ENCODE measurements around the gene HIVEP3. TPM values are rescaled to one million over a fixed set of nuclear protein-coding genes. Genes with fewer than 3 reads are reported as not detected.

HIVEP3 gene
- total RNA-seq, 8 experiments from 2014 or later = 3.1 to 8.0 (median 4.6) TPM

DNA sequence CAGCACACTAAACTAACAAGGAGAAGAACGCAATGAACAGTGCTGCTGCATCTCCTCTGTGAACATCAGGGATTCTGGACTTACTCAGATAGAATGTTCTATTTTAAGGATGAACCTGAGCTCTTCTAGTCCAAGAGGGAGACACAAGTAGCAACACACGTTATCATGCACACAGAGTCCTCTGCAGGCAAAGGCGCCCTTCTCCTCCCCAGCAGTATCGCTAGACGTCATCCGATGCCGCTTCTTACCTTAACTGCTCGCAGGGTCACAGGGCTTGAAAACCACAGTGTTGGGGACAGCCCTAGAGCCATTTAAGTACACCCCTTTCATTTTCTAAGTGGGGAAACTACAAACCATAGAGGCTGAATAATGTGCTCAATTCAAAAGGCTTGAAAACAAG lies 74.5 kb downstream of the HIVEP3 start:
- no peak overlapping the region for H3K4me3 ChIP-seq
- 76 to 100% (median 83%) methylated on average over 1 to 8 of the region's 8 CpGs; no CpG with 5 or more reads in 3 of the 10 experiments for WGBS, 10 experiments
- H3K27ac ChIP-seq = no peak overlapping the region
- no peak for ATAC-seq (replicated peaks in 6 of 8)
- H3K4me1 ChIP-seq (replicated peaks in 1 of 2) = peaks cover 13 to 15% of the 10 kb centered on the region in 2 donors
- in situ Hi-C loops (cut with MboI; ENCODE audit: low pct_unique_long_range_greater_than_20kb in 2 of 9, low sequenced_read_pairs in 9 of 9, unreplicated experiment in 9 of 9) = no loop called here

DNA sequence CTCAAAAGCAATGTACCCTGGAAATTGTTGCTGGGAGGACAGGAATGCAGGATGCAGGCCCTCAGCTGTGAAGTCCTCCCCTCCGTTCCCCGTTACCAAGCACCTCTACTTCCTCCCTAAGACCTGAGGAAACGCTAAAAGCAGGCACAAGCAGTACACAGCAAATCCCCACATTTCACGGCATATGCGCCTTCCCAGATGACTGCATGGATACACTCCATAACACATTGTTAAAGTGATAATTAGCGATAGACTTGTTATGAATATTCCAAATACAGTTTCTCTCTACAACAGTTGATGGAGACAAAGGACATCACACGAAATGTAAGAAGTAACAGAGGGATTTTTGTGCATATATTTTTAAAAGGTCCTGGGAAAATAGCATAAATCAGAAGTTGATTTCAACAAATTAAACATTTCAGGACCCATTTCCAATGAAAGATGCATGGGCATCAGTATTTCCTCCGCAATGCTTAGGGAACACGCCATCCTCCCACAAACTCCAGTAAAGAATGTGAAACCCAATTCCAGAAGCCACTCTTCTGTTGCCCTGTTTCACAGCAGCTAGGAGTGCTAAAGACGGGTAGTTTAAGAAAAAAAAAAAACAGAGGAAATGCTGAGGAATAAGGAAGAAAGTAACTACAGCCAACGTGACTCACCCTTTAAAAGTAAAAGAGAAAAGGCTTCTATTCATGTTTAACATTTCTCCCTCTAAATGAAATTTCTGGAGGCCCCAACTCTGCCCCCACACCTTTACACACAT lies 75.5 kb downstream of the HIVEP3 start:
- peak in 5 of 8 experiments; percentile 22 to 65 (median 33) for ATAC-seq (replicated peaks in 6 of 8)
- Histone ChIP-seq H3K4me3 (no peak overlapping the region), H3K27ac (no peak overlapping the region), H3K4me1 (replicated peaks in 1 of 2) (peaks cover 13 to 15% of the 10 kb centered on the region in 2 donors)
- 18 to 91% (median 71%) methylated on average over 4 to 11 of the region's 11 CpGs for WGBS, 10 experiments
- in situ Hi-C loops (cut with MboI; ENCODE audit: low pct_unique_long_range_greater_than_20kb in 2 of 9, low sequenced_read_pairs in 9 of 9, unreplicated experiment in 9 of 9) = no loop called here

DNA sequence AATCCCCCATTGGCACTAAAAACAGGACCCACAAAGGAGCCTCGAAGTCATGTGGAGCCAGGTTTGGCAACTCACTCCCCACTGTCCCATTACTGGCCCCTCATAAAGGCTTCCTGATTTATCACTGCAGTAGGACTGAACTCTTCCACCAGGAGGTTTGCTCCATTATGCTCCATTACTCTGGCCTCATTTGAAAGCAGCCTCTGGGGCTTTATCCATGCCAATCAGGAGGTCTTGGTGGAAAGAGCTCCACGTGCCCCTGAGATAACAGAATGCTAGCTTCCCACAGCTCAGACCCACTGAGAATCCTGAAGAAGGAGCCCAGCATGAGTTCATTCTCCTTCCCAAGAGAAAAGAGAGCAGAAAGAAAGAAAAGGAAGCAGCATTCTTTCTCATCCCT lies 76.4 kb downstream of the HIVEP3 start:
- Histone ChIP-seq H3K27ac (no peak overlapping the region), H3K4me3 (no peak overlapping the region), H3K4me1 (replicated peaks in 1 of 2) (peaks cover 13 to 15% of the 10 kb centered on the region in 2 donors)
- in situ Hi-C loops (cut with MboI; ENCODE audit: low pct_unique_long_range_greater_than_20kb in 2 of 9, low sequenced_read_pairs in 9 of 9, unreplicated experiment in 9 of 9) = no loop called here
- WGBS, 10 experiments = 48 to 100% (median 59%) methylated on average over 1 to 2 of the region's 2 CpGs; no CpG with 5 or more reads in 4 of the 10 experiments
- no peak for ATAC-seq (replicated peaks in 6 of 8)

DNA sequence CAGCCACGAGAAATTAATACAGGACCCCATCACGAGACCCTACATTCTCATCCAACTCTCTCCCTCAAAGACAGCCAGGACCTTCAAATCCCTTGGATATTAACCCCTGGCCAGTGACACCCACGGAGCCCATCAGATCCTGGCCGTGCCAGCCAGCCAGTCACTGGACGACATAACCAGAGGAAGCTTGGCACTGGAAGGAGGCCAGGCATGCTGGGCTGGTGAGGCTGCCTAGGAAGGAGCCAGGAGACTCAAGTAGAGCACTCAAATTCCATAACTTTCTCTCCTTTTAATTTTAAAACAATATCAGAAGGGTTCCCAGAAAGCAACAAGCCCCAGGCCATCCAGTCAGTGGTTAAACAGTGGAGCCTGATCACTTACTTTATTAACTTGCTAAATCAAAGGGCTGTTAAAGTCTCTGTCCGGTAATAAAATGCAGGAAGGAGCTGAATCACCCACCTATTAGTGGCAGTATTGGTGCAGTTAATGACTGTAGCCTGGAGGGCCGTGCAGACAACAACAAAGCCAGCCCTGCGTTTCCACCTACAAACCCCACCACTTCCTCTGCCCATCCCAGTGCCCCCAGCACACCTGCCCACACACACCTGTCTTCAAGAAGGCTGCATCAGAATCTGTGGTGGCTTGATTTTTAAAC lies 78.0 kb downstream of the HIVEP3 start:
- Histone ChIP-seq H3K4me3 (no peak overlapping the region), H3K27ac (no peak overlapping the region), H3K4me1 (replicated peaks in 1 of 2) (peaks cover 13 to 15% of the 10 kb centered on the region in 2 donors)
- WGBS, 10 experiments = 57 to 100% (median 84%) methylated on average over 1 to 8 of the region's 8 CpGs; no CpG with 5 or more reads in 2 of the 10 experiments
- in situ Hi-C loops (cut with MboI; ENCODE audit: low pct_unique_long_range_greater_than_20kb in 2 of 9, low sequenced_read_pairs in 9 of 9, unreplicated experiment in 9 of 9) = no loop called here
- ATAC-seq (replicated peaks in 6 of 8) = peak in 3 of 8 experiments; percentile 38 to 82 (median 63)

DNA sequence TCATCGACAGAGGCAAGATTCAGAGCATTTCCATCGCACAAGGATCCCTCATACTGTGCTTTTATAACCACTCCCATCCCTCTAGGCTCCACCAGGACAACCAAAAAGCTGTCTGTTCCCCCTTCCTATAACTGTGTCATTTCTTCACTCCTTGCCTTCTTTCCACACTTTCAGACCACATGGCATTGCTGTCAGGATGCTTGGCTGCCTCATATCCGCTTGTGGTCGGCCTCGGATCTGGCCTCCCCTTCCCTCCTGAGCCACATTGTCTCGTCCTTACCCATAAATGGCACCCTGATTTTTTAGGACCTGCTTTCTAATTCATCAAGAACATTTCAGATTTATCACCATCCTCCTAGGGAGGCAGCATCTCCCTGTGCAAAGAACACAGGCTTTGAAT lies 80.5 kb downstream of the HIVEP3 start:
- Histone ChIP-seq H3K27ac (no peak overlapping the region), H3K4me1 (replicated peaks in 1 of 2) (peaks cover 12 to 15% of the 10 kb centered on the region in 2 donors), H3K4me3 (no peak overlapping the region)
- in situ Hi-C loops (cut with MboI; ENCODE audit: low pct_unique_long_range_greater_than_20kb in 2 of 9, low sequenced_read_pairs in 9 of 9, unreplicated experiment in 9 of 9) = no loop called here
- WGBS, 10 experiments = 70 to 100% (median 88%) methylated on average over 1 to 6 of the region's 6 CpGs
- ATAC-seq (replicated peaks in 6 of 8) = no peak

DNA sequence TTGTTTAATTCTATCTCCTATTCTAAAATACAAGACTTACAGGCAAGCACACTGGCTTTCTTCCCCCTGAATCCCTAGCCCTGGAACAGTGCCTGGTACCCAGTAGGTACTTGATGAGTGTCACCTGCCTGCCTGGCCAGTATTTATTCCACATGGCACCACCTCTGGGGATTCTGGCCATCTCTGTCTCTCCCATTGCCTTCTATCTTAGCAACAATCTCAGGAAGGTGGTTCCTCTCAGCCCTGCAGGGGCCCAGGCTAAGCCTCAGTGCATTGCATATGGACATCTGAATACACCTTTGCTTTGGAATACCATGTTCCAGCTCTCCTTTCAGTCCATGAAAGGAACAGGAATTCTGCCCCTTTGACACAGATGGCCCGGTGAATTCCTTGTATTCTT lies 81.0 kb downstream of the HIVEP3 start:
- H3K27ac ChIP-seq = no peak overlapping the region
- peaks cover 6 to 15% of the 10 kb centered on the region in 2 donors for H3K4me1 ChIP-seq (replicated peaks in 1 of 2)
- H3K4me3 ChIP-seq = no peak overlapping the region
- in situ Hi-C loops (cut with MboI; ENCODE audit: low pct_unique_long_range_greater_than_20kb in 2 of 9, low sequenced_read_pairs in 9 of 9, unreplicated experiment in 9 of 9) = no loop called here
- ATAC-seq (replicated peaks in 6 of 8) = no peak
- 0 to 100% (median 86%) methylated on average over 1 of the region's 1 CpG; no CpG with 5 or more reads in 3 of the 10 experiments for WGBS, 10 experiments

- 26 to 100% (median 94%) methylated on average over 2 to 5 of the region's 5 CpGs; no CpG with 5 or more reads in 4 of the 10 experiments for WGBS, 10 experiments
- ATAC-seq (replicated peaks in 6 of 8) = peak in 2 of 8 experiments; percentile 65 to 83
- Histone ChIP-seq H3K27ac (no peak overlapping the region), H3K4me3 (no peak overlapping the region), H3K4me1 (replicated peaks in 1 of 2) (peaks cover 0 to 4% of the 10 kb centered on the region in 2 donors)
- in situ Hi-C loops (cut with MboI; ENCODE audit: low pct_unique_long_range_greater_than_20kb in 2 of 9, low sequenced_read_pairs in 9 of 9, unreplicated experiment in 9 of 9) = no loop called here
Observed at GRCh38 chr1:41835485-41835884, 83.2 kb downstream of the HIVEP3 start.

- no peak overlapping the region for H3K27ac ChIP-seq
- 85 to 100% (median 96%) methylated on average over 1 to 5 of the region's 5 CpGs; no CpG with 5 or more reads in 4 of the 10 experiments for WGBS, 10 experiments
- in situ Hi-C loops (cut with MboI; ENCODE audit: low pct_unique_long_range_greater_than_20kb in 2 of 9, low sequenced_read_pairs in 9 of 9, unreplicated experiment in 9 of 9) = no loop called here
- ATAC-seq (replicated peaks in 6 of 8) = no peak
- H3K4me3 ChIP-seq = no peak overlapping the region
- no peaks in the 10 kb centered on the region for H3K4me1 ChIP-seq (replicated peaks in 1 of 2)
Observed at GRCh38 chr1:41833519-41834000, 85.2 kb downstream of the HIVEP3 start.

DNA sequence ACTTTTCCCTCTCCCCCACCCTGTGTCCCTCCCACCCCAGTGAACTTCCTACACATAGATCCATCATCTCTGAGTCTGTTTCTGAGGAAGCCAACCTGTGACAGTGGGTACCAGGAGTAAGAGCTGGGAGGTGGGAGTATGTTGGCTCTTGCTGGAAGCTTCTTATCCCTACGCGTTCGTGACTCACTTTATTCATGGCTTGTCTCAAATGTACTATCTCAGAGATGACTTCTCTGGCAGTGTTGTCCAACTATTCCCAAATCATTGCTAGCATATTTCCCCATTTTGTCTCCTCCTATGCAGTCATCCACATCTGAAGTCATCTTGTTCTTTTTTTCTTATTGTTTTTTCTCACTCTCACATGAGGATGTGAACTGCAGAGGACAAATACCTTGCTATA lies 88.0 kb downstream of the HIVEP3 start:
- no peak overlapping the region for H3K4me3 ChIP-seq
- H3K4me1 ChIP-seq (replicated peaks in 1 of 2) = no peaks in the 10 kb centered on the region
- H3K27ac ChIP-seq = no peak overlapping the region
- in situ Hi-C loops (cut with MboI; ENCODE audit: low pct_unique_long_range_greater_than_20kb in 2 of 9, low sequenced_read_pairs in 9 of 9, unreplicated experiment in 9 of 9) = no loop called here
- WGBS, 10 experiments = 50 to 100% (median 100%) methylated on average over 1 to 3 of the region's 3 CpGs; no CpG with 5 or more reads in 2 of the 10 experiments
- peak in 3 of 8 experiments; percentile 34 to 84 (median 52) for ATAC-seq (replicated peaks in 6 of 8)

DNA sequence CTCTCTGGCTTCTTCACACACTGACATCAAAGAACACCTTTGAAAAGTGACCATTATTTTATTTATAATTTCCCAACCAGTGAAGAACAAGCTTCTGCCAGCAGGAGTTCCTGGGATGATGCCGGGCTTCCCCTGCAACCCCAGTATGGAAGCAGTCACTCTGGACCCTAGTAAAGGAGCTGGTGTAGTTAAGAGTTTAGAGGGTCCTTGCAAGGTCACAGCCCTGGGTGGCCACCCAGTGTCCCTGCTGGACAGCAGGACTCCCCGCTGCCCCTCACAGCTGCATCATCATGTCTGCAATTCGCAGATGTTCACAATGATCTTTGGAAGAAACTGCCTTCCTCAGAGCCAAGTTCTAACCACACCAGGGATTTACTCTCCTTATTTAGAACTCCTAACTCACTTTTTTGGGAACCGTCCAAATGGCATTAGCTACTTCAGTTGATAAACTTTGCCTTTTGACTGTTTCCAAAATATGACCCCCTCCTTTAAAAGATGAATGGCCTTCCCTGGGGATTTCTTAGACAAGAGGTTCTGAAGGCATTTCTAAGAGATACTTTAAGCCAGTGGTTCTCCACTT lies 90.6 kb downstream of the HIVEP3 start:
- WGBS, 10 experiments = 33 to 89% (median 77%) methylated on average over 1 to 4 of the region's 4 CpGs; no CpG with 5 or more reads in 4 of the 10 experiments
- H3K27ac ChIP-seq = no peak overlapping the region
- in situ Hi-C loops (cut with MboI; ENCODE audit: low pct_unique_long_range_greater_than_20kb in 2 of 9, low sequenced_read_pairs in 9 of 9, unreplicated experiment in 9 of 9) = no loop called here
- ATAC-seq (replicated peaks in 6 of 8) = no peak
- peaks cover 10 to 14% of the 10 kb centered on the region in 2 donors for H3K4me1 ChIP-seq (replicated peaks in 1 of 2)
- no peak overlapping the region for H3K4me3 ChIP-seq

DNA sequence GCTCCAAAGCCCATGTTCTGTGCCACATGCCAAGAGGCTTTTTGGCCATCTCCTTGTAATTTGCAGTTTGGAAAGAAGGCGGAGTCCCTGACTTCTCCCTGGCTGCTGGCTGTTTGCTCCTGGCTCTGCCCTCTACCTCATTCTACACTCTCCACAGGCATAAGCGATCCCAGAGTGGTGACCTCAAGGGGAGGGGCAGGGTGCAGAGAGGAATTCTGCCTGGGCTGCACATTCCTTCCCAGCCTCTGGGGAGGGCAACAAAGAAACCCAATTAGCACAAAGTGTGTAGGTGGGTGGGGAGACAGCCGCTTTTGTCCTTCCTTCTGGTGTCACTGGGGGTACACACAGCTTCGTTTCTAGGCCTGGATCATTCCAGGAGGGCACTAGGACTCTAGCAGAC lies 95.3 kb downstream of the HIVEP3 start:
- H3K4me1 ChIP-seq (replicated peaks in 1 of 2) = peaks cover 11 to 19% of the 10 kb centered on the region in 2 donors
- WGBS, 10 experiments = 0 to 36% (median 20%) methylated on average over 1 to 4 of the region's 4 CpGs; no CpG with 5 or more reads in 3 of the 10 experiments
- H3K27ac ChIP-seq = no peak overlapping the region
- in situ Hi-C loops (cut with MboI; ENCODE audit: low pct_unique_long_range_greater_than_20kb in 2 of 9, low sequenced_read_pairs in 9 of 9, unreplicated experiment in 9 of 9) = no loop called here
- no peak overlapping the region for H3K4me3 ChIP-seq
- peak; percentile 93 to 98 (median 98) for ATAC-seq (replicated peaks in 6 of 8)

GRCh38 chr1:41822866-41823265 lies 95.9 kb downstream of the HIVEP3 start:
- H3K27ac ChIP-seq = no peak overlapping the region
- peak in 2 of 8 experiments; percentile 15 to 16 for ATAC-seq (replicated peaks in 6 of 8)
- in situ Hi-C loops (cut with MboI; ENCODE audit: low pct_unique_long_range_greater_than_20kb in 2 of 9, low sequenced_read_pairs in 9 of 9, unreplicated experiment in 9 of 9) = no loop called here
- peaks cover 11 to 19% of the 10 kb centered on the region in 2 donors for H3K4me1 ChIP-seq (replicated peaks in 1 of 2)
- 14 to 100% (median 90%) methylated on average over 1 to 3 of the region's 3 CpGs for WGBS, 10 experiments
- H3K4me3 ChIP-seq = no peak overlapping the region

- no peak overlapping the region for H3K27ac ChIP-seq
- no peak for ATAC-seq (replicated peaks in 6 of 8)
- in situ Hi-C loops (cut with MboI; ENCODE audit: low pct_unique_long_range_greater_than_20kb in 2 of 9, low sequenced_read_pairs in 9 of 9, unreplicated experiment in 9 of 9) = no loop called here
- WGBS, 10 experiments = 60 to 100% (median 88%) methylated on average over 1 of the region's 1 CpG; no CpG with 5 or more reads in 3 of the 10 experiments
- peaks cover 11 to 19% of the 10 kb centered on the region in 2 donors for H3K4me1 ChIP-seq (replicated peaks in 1 of 2)
- H3K4me3 ChIP-seq = no peak overlapping the region
Observed at GRCh38 chr1:41819843-41820242, 98.9 kb downstream of the HIVEP3 start.
